ENCODE data around the gene KRTAP19-1.
A peak's percentile ranks its signal among the peaks of the same experiment; 100 is the strongest.
"Not testable (repeated sequence)": the region's sequence is repeated elsewhere in the genome, so short reads cannot be mapped to it uniquely, and the experiment has no call there.

KRTAP19-1 gene

DNA sequence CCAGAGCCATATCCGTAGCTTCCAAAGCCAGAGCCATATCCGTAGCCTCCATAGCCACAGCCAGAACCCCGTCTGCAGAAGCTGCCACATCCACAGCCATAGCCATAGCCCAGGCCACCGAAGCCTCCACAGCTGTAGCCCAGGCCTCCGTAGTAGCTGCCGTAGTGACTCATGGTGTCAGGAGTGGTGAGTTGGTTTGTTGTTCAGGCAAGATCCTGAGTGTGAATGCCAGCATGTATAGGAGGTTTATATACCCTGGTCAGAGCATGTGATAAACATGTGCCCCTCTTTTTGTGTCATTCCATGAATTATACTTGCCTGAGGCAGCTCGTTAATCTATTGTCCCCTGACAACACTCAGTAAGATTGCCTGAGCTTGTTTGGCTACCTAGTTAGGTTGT is at the start of gene KRTAP19-1:
Gene KRTAP19-1, minus strand, starts transcription at position 223 of the 400 bp plus-strand sequence. Its CDS starts 50 bp downstream, at position 173.
- no peak for DNase-seq

DNA sequence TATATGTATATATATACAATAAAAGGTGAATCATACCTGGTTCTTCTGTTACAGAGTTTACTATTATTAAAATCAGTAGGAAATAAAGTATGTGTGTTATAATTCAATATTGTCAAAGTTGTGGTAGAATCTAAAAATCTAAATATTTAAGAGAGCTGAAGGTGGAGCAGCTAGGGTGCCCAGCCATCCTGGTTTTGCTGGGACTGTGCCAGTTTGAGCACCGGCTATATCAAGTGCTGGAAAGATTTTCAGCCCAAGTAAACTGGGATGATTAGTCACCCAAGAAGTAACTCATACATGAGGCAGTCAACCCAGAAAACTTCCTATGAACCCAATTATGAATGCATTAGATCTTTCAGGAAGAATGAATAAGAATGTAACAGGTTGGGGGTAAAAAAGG is 38.7 kb upstream of the KRTAP19-1 start:
- DNase-seq = no peak

DNA sequence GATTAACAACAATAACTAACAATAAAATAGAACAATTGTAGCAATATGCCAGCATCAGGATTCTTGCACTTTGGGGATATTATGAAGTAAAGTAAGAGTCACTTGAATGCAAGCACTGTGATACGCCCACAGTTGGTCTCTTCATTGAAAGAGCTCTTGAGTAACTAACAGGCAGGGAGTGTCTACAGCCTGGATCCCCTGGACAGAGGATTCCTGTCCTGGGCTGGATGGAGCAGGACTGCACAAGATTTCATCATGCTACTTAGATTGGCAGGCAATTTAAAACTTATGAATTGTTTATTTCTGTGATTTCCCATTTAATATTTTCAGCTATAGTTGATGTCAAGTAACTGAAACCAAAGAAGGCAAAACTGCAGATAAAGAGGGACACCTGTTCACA is 35.5 kb upstream of the KRTAP19-1 start:
- no peak for DNase-seq

DNA sequence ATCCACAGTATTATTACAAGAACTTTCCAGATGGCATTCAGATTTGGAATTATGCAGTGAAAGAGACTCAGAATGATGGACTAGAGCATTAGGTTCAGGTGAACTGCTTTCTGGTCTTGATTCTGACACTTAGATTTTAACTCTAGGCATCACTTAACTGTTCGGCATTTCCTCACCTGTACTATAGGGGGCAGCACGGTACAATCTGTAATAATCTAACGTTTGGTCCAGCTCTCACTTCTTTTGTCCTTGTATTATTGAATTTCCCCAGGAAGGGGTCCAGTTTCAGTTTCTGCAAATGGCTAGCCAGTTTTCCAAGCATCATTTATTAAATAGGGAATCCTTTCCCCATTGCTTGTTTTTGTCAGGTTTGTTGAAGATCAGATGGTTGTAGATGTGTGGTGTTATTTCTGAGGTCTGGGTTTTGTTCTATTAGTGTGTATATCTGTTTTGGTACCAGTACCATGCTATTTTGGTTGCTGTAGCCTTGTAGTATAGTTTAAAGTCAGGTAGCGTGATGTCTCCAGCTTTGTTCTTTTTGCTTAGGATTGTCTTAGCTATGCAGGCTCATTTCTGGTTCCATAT is 25.5 kb upstream of the KRTAP19-1 start:
- DNase-seq = not testable (repeated sequence)

GRCh38 chr21:30502041-30502440 is 21.9 kb upstream of the KRTAP19-1 start, which contains the start of gene KRTAP19-5:
TSS of gene KRTAP19-5 (minus strand) at chr21:30502141. CDS start at chr21:30502090, 51 bp downstream.
- no peak for DNase-seq

- DNase-seq = no peak
These were observed 16.9 kb upstream of the KRTAP19-1 start, which contains the start of gene KRTAP19-4 for GRCh38 chr21:30497065-30497464. TSS of gene KRTAP19-4 (minus strand) at chr21:30497165. CDS start at chr21:30497110, 55 bp downstream.

- DNase-seq = no peak
These were observed 11.8 kb upstream of the KRTAP19-1 start, which contains the start of gene KRTAP19-3 for GRCh38 chr21:30491963-30492428. TSS of gene KRTAP19-3 (minus strand) at chr21:30492013. CDS start at chr21:30491957, 56 bp downstream.

DNA sequence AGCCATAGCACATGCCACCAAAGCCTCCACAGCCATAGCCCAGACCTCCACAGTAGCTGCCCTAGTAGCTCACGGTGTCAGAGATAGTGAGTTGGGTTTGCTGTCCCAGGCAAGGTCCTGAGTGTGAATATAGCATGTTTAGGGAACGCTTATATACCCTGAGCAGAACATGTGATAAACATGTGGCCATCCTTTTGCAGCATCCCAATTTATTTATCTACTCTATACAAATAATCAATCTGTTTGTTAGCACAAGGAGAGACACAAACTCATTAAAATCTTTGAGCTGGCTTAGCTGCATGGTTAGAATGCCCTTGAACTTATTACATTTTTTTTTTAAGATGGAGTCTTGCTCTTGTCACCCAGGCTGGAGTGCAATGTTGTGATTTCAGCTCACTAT is 7.2 kb upstream of the KRTAP19-1 start, which contains the start of gene KRTAP19-2:
Gene KRTAP19-2, minus strand, starts transcription at position 101 of the 400 bp plus-strand sequence. Its CDS starts 88 bp downstream, at position 13.
- DNase-seq = no peak

- DNase-seq = no peak
These were observed 6.0 kb upstream of the KRTAP19-1 start for GRCh38 chr21:30486180-30486579.

- no peak for DNase-seq
These were observed 2.0 kb upstream of the KRTAP19-1 start for GRCh38 chr21:30482130-30482529.

GRCh38 chr21:30479259-30479658 is 908 bp downstream of the KRTAP19-1 start:
- DNase-seq = no peak

- no peak for DNase-seq
These were observed 2.2 kb downstream of the KRTAP19-1 start for GRCh38 chr21:30478004-30478403.

DNA sequence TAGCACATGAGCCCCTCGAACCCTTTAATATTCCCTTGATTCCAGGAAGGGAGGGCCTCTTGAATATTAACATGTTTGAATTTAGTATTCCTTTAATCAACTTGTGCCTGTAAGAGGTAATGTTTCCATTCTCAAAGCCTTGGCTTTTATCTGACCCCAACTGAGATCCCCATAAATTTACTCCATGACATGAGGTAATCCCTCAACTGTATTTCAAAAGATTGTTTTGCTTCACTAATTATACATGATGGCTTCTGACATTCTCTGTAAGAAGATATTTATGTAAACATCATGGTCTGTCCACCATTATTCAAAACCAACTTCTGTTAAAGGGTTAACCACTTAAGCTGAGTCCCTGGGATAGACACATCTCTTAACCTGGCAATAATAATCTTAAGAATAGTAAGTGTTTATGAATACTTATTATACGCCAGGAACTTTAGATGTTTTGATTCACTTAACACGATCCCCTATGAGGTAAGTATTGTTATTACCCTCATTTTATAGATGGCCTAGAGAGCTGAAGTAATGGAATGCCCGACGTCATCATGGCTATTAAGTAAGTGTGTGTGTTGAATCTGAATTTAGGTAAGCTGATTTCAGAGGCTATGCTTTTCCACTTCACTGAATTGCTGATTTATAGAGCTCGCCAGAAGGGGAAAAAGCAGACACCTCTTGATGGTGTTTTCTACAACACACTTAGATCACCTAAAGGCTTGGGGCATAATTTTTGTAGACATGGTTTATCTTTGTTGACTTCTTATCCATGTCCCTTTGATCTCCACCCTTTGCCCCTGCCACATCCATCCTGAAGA is 11.1 kb downstream of the KRTAP19-1 start:
- DNase-seq = no peak

GRCh38 chr21:30463713-30464112 is 16.5 kb downstream of the KRTAP19-1 start:
- no peak for DNase-seq

- DNase-seq = no peak
These were observed 31.7 kb downstream of the KRTAP19-1 start for GRCh38 chr21:30448514-30448913.

DNA sequence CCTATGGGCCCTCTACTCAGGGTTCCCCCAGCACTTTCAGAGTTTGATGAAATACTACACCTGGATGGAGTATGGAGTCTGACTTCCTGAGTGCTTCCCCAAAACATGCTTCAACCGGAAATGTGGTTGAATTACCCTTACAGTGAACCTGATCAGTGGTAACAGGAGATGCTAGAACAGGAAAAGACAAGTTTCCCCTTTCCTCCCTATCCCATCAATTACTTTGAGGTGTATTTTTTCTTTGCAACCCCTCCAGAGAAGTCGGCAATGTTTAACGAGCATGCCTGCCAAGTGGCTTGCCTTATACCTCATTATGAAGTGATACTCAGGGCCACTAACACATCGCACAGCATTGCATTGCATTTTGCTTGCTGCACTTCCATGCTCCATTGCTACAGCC is 33.1 kb downstream of the KRTAP19-1 start:
- DNase-seq = no peak

GRCh38 chr21:30444204-30444603 is 36.0 kb downstream of the KRTAP19-1 start:
- no peak for DNase-seq

DNA sequence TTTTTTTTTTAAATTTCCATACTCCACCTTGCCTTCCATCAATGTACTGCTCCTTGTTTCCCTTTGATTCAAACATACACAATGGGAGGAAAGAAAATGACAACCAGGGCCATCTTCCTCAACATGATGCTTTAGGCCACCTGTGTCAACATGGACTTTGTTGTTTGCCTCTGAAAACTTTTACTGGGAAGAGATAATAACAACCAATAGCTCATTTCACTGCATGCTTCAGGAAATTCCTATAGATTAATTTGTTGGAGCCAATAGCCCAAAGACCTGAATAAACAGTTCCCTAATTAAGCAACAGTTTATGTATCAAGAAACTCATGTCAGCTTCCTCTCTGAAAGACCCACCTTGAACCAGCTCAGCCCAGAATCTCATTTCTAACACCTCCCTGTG is 36.9 kb downstream of the KRTAP19-1 start:
- no peak for DNase-seq

- no peak for DNase-seq
These were observed 40.2 kb downstream of the KRTAP19-1 start, which contains the start of gene KRTAP15-1 for GRCh38 chr21:30439975-30440374. TSS of gene KRTAP15-1 (plus strand) at chr21:30440275. CDS start at chr21:30440328, 53 bp downstream.

GRCh38 chr21:30437010-30437565 is 43.1 kb downstream of the KRTAP19-1 start:
- DNase-seq = no peak

GRCh38 chr21:30434033-30434631 is 46.0 kb downstream of the KRTAP19-1 start:
- DNase-seq = peak; percentile 3

- DNase-seq = no peak
These were observed 50.0 kb downstream of the KRTAP19-1 start, which contains the start of gene KRTAP13-4 for GRCh38 chr21:30430170-30430655. TSS of gene KRTAP13-4 (plus strand) at chr21:30430220. CDS start at chr21:30430276, 56 bp downstream.
